HG03342 (cell line): ENCODE results near the gene ANKK1.

ENCODE experiments used
- ATAC-seq: cut with Tn5 transposase; IDR thresholded peaks from one replicate; pipeline ENCODE4 v1.9.1; 2021; ENCODE audit warnings: mild to moderate bottlenecking, moderate library complexity; ENCODE audit not compliant: unreplicated experiment

ANKK1 gene

GRCh38 chr11:113387605-113388211 lies at the start of gene ANKK1:
Gene ANKK1 (plus strand): TSS chr11:113387779. CDS start chr11:113387885, 106 bp downstream.
- ATAC-seq: no peak

- no peak for ATAC-seq
Observed at GRCh38 chr11:113338730-113339129, 48.8 kb upstream of the ANKK1 start.

GRCh38 chr11:113339929-113340589 lies 47.5 kb upstream of the ANKK1 start:
- no peak for ATAC-seq

DNA sequence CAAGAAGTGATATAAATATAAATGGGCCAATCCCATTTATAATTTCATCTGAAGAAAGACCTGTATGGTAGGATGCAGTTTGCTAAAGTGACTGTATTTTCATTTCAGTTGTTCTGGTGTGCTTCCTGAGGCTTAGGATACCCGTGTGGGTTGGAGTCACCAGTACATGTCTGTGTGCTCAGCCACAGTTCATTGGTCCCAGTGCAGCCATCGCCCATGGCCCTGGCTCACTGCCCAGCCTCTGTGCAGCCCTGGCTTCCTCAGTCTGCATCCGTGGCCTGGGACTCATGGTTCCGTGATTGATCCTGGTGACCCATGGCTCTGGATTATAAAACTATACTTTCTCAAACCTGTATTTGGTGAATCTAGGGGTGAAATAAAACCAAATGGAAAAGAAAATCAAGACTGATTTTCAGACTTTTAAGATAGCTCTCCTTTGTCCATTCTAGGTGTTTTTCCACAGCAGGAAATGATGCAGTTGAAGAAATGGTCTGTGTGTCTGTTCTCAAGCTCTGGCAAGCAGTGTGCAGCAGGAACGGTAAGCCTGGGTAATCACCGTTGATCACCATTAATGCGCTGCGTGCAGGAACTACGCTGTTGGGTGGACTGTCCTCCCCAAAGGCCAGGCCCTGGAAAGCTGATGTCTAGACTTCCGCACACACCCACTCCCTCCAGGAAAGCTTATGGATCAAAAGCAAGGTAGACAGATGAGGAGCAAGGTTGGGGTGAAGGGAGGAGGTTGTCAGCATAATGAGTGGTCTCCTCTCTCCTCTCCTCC lies 46.0 kb upstream of the ANKK1 start:
- ATAC-seq: no peak

- ATAC-seq: no peak
Observed at GRCh38 chr11:113345978-113346377, 41.6 kb upstream of the ANKK1 start.

DNA sequence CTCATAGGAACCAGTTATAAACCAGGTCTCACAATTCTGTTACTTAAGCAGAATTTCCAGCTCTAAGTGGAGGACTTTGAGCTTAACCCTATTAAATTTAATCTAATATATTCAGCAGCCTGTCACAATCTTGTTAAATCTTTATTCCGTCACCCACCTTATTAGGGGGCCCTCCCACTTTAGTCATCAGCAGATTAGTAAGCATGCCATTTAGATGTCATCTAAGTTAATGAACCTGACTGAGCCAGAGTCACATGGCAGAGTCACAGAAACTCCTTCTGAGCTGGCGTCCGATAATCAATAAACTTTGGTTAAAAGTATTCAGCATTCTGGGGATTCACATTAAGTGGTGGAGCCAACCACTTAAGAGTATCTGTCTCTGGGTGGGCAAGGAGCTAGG lies 38.1 kb upstream of the ANKK1 start:
- ATAC-seq: no peak

DNA sequence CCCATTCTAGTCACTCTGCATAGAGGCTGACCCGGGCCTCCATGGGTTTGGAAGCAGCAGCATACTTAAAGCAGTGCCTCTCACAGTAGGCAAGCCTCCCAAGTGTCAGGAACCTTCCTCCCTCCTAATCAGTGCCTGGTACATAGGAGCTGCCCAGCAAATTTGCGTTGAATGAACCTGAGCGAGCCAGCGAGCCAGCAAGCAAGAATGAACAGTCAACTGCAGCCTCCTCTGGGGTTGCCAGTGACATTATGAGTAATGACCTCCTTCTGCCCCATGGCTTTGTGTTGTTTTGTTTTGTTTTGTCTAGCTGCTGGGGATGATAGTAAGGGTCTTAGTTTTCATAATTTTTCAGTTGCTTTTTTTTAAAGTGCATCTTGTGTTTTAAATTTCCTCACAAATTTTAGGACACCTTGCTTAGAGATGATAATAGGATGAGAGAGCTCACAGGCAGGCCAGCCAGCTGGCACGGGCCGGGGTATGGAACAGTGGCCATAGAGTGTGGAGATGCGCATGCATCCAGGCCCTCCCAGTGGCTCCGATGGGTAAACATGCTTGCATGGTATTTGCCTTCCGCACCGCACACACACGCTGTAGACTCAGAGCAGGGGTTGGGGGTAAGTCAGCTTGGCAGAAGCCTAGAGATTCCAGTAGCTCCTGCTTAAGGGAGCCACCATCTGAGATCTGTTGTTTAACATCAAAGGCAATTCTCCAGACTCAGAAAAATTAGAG lies 37.1 kb upstream of the ANKK1 start:
- ATAC-seq: no peak

DNA sequence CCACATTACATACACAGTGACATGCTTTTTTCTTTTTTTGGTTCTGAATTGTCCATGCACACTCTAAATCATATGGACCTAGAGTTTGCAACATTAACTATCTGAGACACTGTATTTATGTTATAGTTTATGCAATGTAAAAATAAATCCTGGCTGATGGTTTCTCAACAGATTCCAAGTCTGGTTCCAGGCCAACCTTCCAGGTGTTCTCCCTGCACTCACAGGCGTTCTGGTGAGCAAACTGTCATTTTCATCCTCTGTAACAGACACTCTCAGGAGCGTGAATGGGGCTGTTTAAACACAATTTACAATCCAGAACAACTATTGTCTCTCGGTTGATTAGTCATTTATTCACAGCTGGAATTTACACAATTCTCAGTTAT lies 36.5 kb upstream of the ANKK1 start:
- no peak for ATAC-seq

- no peak for ATAC-seq
Observed at GRCh38 chr11:113351480-113351879, 36.1 kb upstream of the ANKK1 start.

- ATAC-seq: no peak
Observed at GRCh38 chr11:113356203-113356602, 31.4 kb upstream of the ANKK1 start.

DNA sequence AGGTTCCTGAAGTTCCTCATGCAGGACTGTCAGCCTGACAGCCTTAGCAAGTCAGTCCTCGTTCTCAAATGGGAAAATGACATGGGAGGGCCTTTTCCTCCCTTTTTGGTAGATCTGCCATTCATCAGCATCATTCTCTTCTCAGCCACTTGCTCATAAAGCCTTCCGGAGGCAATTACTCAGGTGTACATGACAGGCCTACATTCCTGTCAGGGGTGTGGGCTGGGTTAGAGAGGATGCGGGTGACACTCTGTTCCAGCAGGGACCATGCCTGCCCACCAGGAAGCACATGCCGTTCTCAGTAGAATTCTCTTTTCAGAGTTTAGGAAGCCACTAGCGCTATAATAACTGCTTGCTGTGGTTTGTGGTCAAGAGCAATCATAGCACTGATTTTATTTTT lies 24.2 kb upstream of the ANKK1 start:
- ATAC-seq: no peak

DNA sequence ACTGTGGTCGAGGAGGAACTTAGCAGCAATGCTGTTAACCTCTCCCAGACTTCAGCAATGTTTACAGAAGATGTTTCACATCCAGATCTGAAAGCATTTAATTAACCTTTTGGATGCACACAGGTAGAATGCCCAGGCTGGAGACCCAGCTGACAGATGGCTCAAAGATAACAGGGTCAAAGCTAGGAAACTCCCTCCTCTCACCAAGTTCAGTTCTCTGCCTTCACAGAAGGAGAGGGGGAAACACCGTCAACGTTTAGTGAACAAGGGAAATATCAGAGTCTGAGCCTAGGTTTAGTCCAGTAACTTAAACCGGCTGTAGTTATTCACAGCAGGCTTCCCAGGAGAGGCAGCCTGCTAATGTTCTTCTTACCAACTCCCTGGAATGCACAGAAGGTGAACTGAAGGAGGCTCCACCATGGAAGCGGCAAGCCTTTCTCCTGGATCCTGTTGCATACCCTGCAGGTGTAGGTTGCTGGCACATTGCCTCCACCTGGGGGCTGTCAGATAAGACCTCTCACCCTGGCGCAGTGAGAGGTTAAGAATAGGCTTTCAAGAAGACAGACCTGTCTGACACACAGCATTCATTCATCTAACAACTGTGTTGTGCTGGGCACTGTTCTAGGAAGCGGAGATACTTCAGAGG lies 23.5 kb upstream of the ANKK1 start:
- ATAC-seq: no peak

DNA sequence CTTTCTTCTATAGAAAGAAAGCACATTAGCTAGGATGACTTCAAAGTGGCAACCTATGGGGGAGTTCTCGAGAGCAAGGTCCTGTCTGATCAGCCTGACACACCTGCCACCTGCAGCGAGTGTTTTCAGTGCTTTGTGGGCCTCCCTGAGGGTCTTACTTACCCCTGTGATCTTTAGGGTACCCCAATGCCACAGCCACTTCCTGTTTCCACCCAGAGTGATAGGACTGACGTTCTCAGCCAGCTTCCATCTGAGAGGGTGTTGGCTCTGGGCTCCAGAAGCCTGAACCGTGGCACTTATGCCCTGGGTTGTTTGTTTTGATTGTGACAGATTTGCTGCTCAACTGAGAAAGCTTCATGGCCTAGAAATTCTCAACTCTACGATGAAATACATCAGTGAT lies 21.7 kb upstream of the ANKK1 start:
- no peak for ATAC-seq

- ATAC-seq: no peak
Observed at GRCh38 chr11:113369411-113369810, 18.2 kb upstream of the ANKK1 start.

DNA sequence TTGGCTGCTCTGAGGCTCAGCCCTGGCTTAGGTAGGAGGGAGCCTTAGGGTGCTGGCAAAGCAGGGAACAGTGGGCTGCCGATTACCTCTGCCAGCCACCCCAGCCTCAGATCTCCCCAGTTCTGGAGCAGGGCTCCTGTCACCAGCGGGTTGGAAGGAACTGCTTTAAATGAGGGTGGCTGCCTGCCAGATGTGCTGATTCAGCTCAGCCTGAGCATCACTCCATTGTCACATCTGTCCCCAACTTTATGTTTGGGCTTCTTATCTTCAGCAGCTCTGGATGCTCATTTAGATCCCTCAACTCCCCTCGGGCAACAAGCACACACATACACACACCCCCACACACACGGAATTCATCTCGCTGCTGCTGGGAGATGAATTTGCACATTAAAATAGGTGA lies 16.9 kb upstream of the ANKK1 start:
- ATAC-seq: no peak

GRCh38 chr11:113372309-113372708 lies 15.3 kb upstream of the ANKK1 start:
- ATAC-seq: no peak

DNA sequence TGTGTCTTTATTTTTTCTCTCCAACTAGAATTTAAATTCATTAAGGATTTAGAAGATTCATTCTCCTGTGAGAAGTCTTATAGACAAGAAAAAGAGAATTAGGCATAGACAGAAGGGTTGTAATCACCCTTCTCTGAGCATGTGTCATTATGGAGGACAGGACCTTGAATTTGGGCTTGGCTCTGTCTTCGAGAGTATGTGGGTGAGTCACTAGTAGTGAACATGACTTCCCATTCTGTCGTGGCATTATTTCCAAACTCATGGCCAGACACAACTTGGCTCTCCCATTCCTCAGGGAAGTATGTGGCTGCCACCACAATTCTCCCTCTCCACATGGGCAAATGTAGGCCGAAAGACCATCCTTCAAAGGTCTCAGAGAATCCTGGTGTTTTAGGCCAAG lies 14.3 kb upstream of the ANKK1 start:
- ATAC-seq: no peak

DNA sequence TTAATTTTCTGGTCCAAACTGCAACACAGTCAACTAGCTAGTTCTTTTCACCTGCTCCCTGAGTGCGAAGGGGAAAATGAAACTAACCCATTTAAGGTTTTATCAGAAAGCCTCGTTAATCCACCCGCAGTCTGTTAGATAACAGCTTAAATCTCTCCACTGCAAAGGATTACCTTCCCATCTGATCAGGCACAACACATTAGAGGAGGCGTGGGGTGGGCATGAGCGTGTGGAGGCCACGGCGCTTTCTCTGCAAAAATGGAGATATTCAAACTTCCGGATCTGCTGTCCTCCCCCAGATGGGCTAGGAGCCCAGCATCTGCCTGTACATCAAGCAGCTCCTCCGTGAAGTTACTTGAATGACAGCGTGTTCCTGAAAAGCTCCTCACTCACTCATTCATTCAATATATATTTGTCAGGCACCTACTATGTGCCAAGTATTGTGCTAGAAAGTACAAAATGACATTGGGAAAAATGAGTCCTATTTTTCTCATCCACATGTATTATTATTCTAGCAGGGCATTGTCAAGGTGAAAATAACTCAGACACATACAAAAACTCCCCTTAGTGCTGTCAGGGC lies 13.5 kb upstream of the ANKK1 start:
- ATAC-seq: no peak

- ATAC-seq: no peak
Observed at GRCh38 chr11:113375402-113375801, 12.2 kb upstream of the ANKK1 start.

DNA sequence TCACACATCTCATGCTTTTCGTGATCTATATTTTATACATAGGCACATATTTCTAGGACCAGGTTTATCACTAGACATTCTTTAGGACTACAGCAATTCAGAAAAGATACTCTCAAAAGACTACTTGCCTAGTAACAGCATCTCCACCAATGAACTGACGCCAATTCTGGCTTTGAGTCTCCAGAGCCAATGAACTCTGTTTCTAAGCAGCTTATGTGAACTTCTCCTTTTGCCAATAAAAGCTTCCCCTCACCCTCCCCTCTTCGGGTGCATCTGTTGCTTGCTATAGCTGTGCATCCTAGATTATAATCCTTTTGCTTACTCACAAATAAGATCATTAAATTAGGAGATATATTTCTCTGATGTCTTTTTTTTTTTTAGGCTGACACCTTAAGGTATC lies 11.4 kb upstream of the ANKK1 start:
- no peak for ATAC-seq
